Heart right ventricle (tissue), 16 donors: ENCODE results near the gene TMTC2. TPM values are rescaled to one million over a fixed set of nuclear protein-coding genes. Genes with fewer than 3 reads are reported as not detected.

ENCODE experiments used
- ATAC-seq, 8 donors: fragments of 200-7000 bp; cut with Tn5 transposase; one replicate each; pipeline ENCODE4 v1.9.1; 2020; ENCODE audit warnings: mild to moderate bottlenecking in 8 of 8, moderate library complexity in 8 of 8, moderate number of reproducible peaks in 1 of 8
- DNase-seq, 2 donors: peaks; one replicate each; pipeline ENCODE4 v3.0.0-alpha.2; 2020
- H3K27ac ChIP-seq, 10 donors: fragments of 200-600 bp; sonication (generic) in 2 of 10; one replicate each; pipeline versions ENCODE4 v1.5.0 to v1.8.0; 2020 to 2022; ENCODE audit warnings: mild to moderate bottlenecking in 3 of 10
- H3K27me3 ChIP-seq, 7 donors: fragments of 200-600 bp; one replicate each; pipeline ENCODE4 v1.8.0; 2021 to 2022; ENCODE audit warnings: mild to moderate bottlenecking in 2 of 7
- H3K36me3 ChIP-seq, 9 donors: fragments of 200-600 bp; sonication (generic) in 1 of 9; one replicate each; pipeline versions ENCODE4 v1.5.0 to v1.8.0; 2020 to 2022; ENCODE audit warnings: mild to moderate bottlenecking in 2 of 9
- H3K4me1 ChIP-seq, 9 donors: fragments of 200-600 bp; sonication (generic) in 1 of 9; one replicate each; pipeline versions ENCODE4 v1.5.0 to v1.8.0; 2020 to 2022; ENCODE audit warnings: mild to moderate bottlenecking in 4 of 9
- H3K4me3 ChIP-seq, 10 donors: fragments of 200-600 bp; sonication (generic) in 2 of 10; one replicate each; pipeline versions ENCODE4 v1.5.0 to v1.8.0; 2020 to 2022; ENCODE audit warnings: mild to moderate bottlenecking in 7 of 10, moderate library complexity in 2 of 10
- H3K9me3 ChIP-seq, 11 donors: fragments of 200-600 bp in 10 of 11; sonication (generic) in 2 of 11; one replicate each; pipeline versions ENCODE4 v1.5.0 to v1.8.0; 2013 to 2022; ENCODE audit warnings: mild to moderate bottlenecking in 2 of 11, control low read depth in 1 of 11, moderate library complexity in 1 of 11
- WGBS, 2 donors: extraction: QIAGEN DNeasy Blood & Tissue Kit; methylation state at CpG; one replicate each; pipeline ENCODE4 v1.1.7; 2013; ENCODE audit warnings: inconsistent platforms in 1 of 2; 5-methylcytosine and 5-hydroxymethylcytosine counted together
- intact Hi-C, 10 donors: fragments of 100-400 bp; cut with DNase I; formaldehyde crosslinking; loops; one replicate each; pipeline versions ENCODE4 v1.11.1 to v1.14.2; 2022
- polyA plus RNA-seq, 2 donors: library from polyadenylated mRNA; stranded (reverse); fragments of 200-250 nt; gene quantifications; one replicate each; pipeline ENCODE4 v1.2.3, GENCODE V29; 2013
- total RNA-seq, 10 donors: library from RNA; stranded (reverse); fragmentation: NEBNext Ultra II Directional in 3 of 10; extraction: Animal tissue kit (Norgen Biotek cat#: 25700) in 3 of 10; gene quantifications; one replicate each; pipeline versions ENCODE4 v1.2.1 to v1.2.4, GENCODE V29; 2021 to 2023
- TF ChIP-seq, protein P1 (sequence below), 9 donors: fragments of 200-600 bp; sonication (generic) in 2 of 9; IDR thresholded peaks; one replicate each; pipeline versions ENCODE4 v1.5.0 to v1.8.0; 2021 to 2022; ENCODE audit warnings: antibody characterized with exemption in 9 of 9, mild to moderate bottlenecking in 5 of 9, moderate library complexity in 1 of 9
- donor health status: Arrhythmogenic right ventricular cardiomyopathy.
- donor health status: ischemic (EF 13 %, LVEDD 7.1; RV severe dilation, severe dysfunction).
- donor health status: healthy with polysubstance abuse.
- donor health status: DM: no; HTN: yes; CAD: no.
- donor health status: DM: no; HTN: no; CAD: no.
- donor health status: ischemic (EF 25% LVEDD 6.9; RV normal size, moderate dysfunction).
- donor health status: ischemic (EF 25% LVEDD 5.7; RV mildly dilated, moderate dysfunction).
- donor health status: healthy.
- donor health status: DM: yes; HTN: yes; CAD: no.
- donor health status: Ischemic cardiomyopathy.
- donor health status: ischemic (EF 35%, LVEDD 5.7; RV mildly dilated, moderate dysfunction).
- donor health status: nonischemic (EF 11% LVEDD 7.7; RV severe dilation, severe dysfunction).
- donor health status: DM: yes; HTN: yes; CAD: no.
- donor health status: PGD.
- donor health status: ischemic (EF 29% LVEDD 5.4; RV normal size, mild dysfunction).
- donor health status: nonischemic (EF 23%, LVEDD 6.1; RV moderate dilation, normal function).

TMTC2 gene
- total and polyA plus RNA-seq, 12 donors, result 1.6 to 4.4 (median 2.6) TPM

DNA sequence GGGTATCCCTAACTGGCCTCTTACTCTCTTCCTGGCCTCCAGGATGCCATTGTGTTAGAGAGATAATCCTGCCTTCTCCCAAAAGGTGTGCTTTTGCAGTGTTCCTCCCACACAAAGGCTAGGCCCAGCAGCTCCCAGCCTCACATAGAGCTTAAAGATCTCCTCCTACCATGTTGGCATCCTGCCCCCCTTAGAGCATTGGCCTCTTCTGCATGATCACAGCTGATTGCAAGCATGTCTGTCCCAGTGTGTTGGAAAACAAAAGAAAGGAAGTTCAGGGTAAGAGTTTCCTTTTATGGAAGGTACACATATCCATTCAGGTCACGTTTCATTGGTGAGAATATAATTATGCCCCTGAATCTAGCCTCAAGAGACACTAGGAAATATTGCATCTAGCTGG lies 405.4 kb downstream of the TMTC2 start:
- ATAC-seq, result no peak
- TF ChIP-seq, protein P1, sequence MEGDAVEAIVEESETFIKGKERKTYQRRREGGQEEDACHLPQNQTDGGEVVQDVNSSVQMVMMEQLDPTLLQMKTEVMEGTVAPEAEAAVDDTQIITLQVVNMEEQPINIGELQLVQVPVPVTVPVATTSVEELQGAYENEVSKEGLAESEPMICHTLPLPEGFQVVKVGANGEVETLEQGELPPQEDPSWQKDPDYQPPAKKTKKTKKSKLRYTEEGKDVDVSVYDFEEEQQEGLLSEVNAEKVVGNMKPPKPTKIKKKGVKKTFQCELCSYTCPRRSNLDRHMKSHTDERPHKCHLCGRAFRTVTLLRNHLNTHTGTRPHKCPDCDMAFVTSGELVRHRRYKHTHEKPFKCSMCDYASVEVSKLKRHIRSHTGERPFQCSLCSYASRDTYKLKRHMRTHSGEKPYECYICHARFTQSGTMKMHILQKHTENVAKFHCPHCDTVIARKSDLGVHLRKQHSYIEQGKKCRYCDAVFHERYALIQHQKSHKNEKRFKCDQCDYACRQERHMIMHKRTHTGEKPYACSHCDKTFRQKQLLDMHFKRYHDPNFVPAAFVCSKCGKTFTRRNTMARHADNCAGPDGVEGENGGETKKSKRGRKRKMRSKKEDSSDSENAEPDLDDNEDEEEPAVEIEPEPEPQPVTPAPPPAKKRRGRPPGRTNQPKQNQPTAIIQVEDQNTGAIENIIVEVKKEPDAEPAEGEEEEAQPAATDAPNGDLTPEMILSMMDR (IDR thresholded peaks at IDR 0.05), result no peak
- Histone ChIP-seq H3K4me3 (no peak overlapping the region), H3K27me3 (no peaks in the 10 kb centered on the region), H3K4me1 (no peaks in the 10 kb centered on the region), H3K9me3 (peaks cover 0 to 12% (median 0%) of the 10 kb centered on the region in 11 donors), H3K36me3 (no peaks in the 10 kb centered on the region), H3K27ac (no peak overlapping the region)
- intact Hi-C loops, result no loop called here
- WGBS, 2 donors, result 80 to 90% methylated on average over 1 of the region's 1 CpG
- no peak for DNase-seq

- intact Hi-C loops, result no loop called here
- Histone ChIP-seq H3K9me3 (peaks cover 0 to 7% (median 0%) of the 10 kb centered on the region in 11 donors), H3K4me3 (no peak overlapping the region), H3K27ac (no peak overlapping the region), H3K27me3 (no peaks in the 10 kb centered on the region), H3K36me3 (no peaks in the 10 kb centered on the region), H3K4me1 (no peaks in the 10 kb centered on the region)
- no peak for ATAC-seq
- DNase-seq, result no peak
- TF ChIP-seq, protein P1 (IDR thresholded peaks at IDR 0.05), result no peak
- WGBS, 2 donors, result 76 to 87% methylated on average over 5 of the region's 5 CpGs
Observed at GRCh38 chr12:83092606-83093005, 405.9 kb downstream of the TMTC2 start.

DNA sequence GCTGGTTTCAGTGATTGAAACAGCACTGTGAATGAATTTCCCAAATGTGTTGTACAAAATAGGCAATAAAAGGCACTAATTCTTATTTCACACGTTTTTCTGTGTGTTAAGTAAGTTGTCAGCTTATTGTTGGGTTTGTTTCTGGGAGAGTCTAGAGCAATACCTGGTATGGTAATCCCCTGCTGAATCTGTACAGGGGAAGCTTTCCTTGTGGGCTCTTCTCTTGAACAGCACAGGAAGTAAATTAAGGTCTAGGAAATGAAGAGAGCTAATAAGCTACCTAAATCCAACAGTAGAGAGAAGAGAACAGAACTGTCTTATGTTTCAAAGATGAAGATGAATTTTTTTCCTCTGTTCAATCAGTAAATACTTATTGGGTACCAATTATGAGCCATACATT lies 406.7 kb downstream of the TMTC2 start:
- Histone ChIP-seq H3K36me3 (no peaks in the 10 kb centered on the region), H3K27me3 (no peaks in the 10 kb centered on the region), H3K4me1 (no peaks in the 10 kb centered on the region), H3K4me3 (no peak overlapping the region), H3K9me3 (peaks cover 0 to 4% (median 0%) of the 10 kb centered on the region in 11 donors), H3K27ac (no peak overlapping the region)
- WGBS, 2 donors, result 67 to 73% methylated on average over 1 of the region's 1 CpG
- DNase-seq (no peak), ATAC-seq (no peak)
- TF ChIP-seq, protein P1 (IDR thresholded peaks at IDR 0.05), result no peak
- intact Hi-C loops, result no loop called here

DNA sequence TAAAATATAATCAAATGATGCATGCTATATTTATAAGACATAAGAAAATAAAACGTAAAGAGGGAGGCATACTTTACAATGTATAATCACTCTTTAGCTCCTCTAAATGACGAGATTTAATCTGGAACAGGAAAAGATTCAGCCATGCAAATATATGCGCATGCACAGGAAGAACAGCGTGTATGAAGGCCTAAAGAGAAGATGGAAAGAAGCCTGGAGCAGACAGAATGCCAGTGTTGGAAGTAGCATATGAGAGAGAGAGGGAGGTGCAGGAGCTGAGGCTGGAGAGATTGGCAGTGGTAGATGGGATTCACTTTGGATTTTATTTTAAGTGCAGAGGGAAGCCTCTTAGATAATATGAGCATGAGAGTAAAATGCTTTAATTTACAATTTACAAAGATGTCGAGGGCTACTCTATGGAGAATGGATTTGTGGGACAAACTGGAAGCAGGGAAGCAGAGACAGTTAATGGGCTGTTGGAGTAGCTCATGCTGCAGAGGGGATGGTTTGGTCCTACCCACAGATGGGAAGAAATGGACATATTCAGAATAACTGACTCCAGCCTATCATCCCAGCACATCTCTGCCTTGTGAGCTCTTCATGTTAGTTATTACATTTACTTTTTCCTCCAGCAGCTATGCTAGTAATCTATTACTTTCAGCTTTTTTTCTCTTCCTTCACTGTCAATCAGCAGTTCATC lies 411.1 kb downstream of the TMTC2 start:
- Histone ChIP-seq H3K4me3 (no peak overlapping the region), H3K4me1 (no peaks in the 10 kb centered on the region), H3K36me3 (no peaks in the 10 kb centered on the region), H3K9me3 (peaks cover 0 to 4% (median 0%) of the 10 kb centered on the region in 11 donors), H3K27me3 (no peaks in the 10 kb centered on the region), H3K27ac (no peak overlapping the region)
- ATAC-seq (no peak), DNase-seq (no peak)
- TF ChIP-seq, protein P1 (IDR thresholded peaks at IDR 0.05), result no peak
- intact Hi-C loops, result no loop called here
- 92 to 93% methylated on average over 5 of the region's 5 CpGs for WGBS, 2 donors
